GM21381 (cell line): ENCODE data around the gene ALOX12B.
"Not testable (repeated sequence)": the region's sequence is repeated elsewhere in the genome, so short reads cannot be mapped to it uniquely, and the experiment has no call there.

ENCODE experiments used
- ATAC-seq: cut with Tn5 transposase; IDR thresholded peaks from one replicate; pipeline ENCODE4 v1.9.1; 2021; ENCODE audit warnings: mild to moderate bottlenecking, moderate library complexity; ENCODE audit not compliant: unreplicated experiment

ALOX12B gene

DNA sequence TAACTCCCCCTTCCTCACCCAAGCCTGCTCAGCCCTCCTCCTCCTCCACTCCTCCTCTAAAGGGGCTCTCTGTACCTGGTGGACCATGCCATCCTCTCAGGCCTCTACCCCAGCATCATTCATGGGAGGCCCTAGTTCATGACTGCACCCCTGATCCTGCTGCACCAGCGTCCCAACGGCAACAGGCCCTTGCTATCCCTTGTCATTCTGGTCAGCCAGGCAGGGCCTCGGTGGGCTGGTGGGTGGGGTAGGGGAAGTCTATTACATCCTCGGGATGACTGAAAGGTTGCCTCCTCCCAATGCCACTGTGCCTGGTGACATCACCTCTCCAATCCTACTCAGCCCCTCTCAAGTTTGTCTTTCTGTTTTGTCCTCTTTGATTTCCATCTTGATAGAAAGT is 19.7 kb downstream of the ALOX12B start:
- no peak for ATAC-seq

DNA sequence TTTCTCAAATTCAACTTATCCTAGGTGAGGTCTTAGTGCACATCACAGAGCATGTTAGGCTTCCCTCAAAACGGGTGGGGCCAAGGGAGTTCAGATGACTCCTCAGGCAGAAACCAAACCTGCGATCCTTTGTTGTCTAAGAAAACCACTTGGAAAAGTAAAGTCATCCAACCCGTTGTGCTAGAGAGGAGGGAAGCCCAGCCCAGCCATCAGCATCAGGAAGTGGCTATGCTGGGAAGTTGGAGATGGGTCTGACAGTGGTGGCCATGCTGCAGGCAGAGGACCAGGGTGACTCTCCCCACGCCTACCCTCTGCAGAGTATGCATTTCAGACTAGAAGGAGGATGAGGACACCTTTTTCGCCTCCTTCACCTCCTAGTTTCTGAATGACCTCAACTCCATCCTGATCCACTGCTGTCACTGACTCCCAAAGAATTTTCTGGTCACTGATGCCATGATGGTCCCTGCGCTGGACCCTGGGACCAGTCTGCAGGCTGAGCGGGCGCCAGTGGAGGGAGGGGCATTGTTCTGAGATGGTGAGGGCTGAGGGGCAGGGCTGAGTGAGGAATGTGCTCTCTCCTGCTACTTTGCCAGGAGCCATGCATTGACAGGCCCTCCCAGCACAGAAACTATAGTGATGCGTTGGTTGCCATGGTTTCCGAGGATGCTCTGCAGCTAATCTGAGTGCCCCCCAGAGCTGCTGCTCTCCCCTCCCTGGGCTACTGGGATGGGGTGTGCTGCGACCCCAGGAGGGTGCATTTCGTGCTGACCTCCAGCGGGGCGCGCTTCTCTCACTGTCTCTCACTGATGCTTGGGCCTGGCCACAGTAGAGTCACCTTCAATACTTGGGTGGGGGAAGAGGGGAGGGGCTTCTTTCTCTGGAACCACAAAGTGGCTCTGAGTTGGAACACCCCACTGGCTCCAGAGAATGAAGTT is 20.4 kb downstream of the ALOX12B start:
- no peak for ATAC-seq

GRCh38 chr17:8064561-8065019 is 22.9 kb downstream of the ALOX12B start:
- no peak for ATAC-seq

GRCh38 chr17:8063761-8064534 is 23.6 kb downstream of the ALOX12B start:
- ATAC-seq: no peak

DNA sequence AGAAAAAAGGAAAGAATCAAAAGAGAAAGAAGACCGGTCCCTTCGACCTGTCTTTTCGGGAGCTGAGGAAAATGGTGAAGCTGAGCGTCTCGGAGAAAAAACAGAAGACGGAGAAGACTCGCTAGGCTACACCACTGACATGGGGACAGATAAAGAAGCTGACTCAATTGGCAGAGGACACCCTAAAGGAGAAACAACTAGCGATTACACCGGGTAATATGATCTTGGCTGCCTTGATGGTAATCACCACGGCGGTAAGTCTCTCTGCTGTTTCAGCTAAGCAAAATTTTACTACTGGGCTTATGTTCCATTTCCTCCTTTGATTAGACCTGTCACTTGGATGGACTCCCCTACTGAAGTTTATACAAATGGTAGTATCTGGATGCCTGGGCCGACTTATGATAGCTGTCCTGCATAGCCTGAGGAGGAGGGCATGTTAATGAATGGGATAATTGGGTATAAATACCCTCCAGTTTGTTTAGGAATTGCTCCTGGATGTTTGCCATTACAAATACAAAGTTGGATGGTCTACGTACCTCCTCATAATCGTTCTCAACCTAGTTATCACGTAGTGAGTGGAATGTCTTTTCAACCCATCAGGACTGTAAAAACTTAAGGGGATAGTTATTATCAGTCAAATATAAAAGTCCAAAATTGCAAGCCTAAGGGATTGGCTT is 24.6 kb downstream of the ALOX12B start:
- ATAC-seq: no peak

GRCh38 chr17:8062435-8062806 is 25.1 kb downstream of the ALOX12B start:
- ATAC-seq: no peak

- ATAC-seq: not testable (repeated sequence)
These were observed 25.7 kb downstream of the ALOX12B start for GRCh38 chr17:8061851-8062250.

GRCh38 chr17:8060274-8060673 is 27.2 kb downstream of the ALOX12B start:
- ATAC-seq: no peak

GRCh38 chr17:8059131-8059530 is 28.4 kb downstream of the ALOX12B start:
- no peak for ATAC-seq

GRCh38 chr17:8057691-8058114 is 29.8 kb downstream of the ALOX12B start:
- no peak for ATAC-seq

DNA sequence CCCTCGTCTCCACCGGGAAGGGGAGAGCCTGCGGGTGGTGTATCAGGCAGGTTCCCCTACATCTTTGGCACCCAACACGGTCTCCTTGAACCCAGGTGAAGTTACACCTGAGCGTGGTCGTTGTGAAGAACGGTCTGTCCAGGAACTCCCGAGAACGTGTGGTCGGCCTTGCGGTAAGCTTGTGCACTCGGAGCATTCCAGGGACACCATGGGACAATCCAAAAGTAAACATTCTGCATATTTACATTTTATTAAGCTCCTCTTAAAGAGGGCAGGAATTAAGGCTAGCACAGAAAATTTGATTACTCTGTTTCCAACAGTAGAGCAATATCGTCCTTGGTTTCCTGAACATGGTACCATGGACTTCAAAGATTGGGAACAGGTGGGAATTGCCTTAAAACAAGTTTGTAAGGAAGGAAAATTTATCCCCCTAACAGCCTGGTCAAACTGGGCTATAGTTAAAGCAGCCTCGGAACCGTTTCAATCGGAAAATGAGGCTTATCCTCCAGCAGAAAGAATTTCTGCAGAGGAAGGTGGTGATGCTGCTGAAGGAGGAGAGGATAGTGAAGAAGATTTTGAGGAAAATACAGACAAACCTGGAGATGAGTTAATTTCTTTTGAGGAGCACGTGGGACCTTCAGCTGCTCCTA is 30.4 kb downstream of the ALOX12B start:
- ATAC-seq: no peak

DNA sequence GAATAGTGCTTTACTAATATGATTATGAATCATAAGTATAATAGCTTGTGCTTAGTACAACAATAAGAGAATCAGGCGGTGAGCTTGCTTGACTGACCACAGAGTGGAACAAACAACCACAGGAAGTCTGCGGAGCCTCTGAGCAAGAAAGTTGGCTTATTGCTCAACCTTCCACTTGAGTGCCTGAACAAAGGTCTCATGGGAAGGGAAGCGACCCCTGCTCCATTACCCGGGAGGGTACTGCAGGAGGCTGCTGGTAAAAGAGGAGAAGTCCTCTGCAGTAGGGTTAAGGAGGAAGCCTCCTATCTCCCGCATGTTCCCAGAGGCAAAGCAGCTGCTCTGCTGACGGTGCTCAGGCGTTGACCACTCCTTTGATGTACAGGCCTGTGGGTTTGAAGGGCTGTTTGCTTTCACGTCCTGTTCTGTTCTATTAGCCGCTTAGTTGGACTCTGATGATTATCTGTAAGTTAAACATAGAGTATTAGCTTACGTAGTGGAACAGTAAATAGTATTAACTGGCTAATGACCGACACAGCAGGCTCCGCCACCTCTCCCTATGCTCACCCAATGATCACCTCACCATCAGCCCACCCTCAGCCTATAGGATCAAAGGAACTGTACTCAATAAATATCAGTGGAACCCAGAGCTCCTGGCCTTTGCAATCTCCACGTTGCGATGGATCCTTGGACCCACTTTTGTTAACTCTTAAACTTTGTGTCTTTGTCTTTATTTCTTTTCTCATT is 31.1 kb downstream of the ALOX12B start:
- ATAC-seq: peak; percentile 54

DNA sequence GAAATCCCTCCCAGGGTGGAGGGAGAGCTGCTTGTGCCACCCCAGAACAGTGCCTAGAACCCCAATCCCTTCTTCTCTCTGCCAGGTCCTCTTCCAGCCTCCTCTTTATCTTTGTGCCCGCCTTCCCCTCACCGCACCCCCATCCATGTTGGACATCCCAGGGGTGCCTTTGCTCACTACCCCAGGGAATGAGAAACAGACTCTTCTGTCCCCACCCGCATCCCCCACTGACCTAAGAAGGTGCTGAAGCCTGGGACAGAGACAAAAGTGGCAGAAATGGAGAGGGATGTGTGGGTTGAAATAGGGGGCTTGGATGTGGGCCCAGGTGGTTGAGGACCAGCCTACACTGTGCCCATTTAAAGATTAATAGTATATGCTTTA is 31.7 kb downstream of the ALOX12B start:
- ATAC-seq: no peak

DNA sequence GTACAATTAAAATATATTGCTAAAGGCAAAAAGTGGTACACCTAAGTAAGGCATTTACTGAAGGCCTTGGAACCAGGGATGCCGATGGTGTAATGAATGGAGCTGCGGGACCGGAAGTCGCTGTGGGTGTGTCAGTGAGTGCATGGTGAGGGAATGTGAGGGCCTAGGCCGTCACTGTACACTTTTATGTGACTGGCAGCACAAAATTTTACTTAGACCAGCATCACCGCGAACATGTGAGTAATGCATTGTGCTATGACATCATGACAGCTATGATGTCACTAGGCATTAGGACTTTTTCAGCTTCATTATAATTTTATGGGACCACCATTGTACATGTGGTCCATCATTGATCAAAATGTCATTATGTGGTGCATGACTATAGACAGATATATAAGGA is 33.9 kb downstream of the ALOX12B start:
- ATAC-seq: no peak

GRCh38 chr17:8052256-8053252 is 35.0 kb downstream of the ALOX12B start:
- ATAC-seq: no peak

- ATAC-seq: no peak
These were observed 35.7 kb downstream of the ALOX12B start for GRCh38 chr17:8051831-8052230.

- ATAC-seq: no peak
These were observed 38.8 kb downstream of the ALOX12B start for GRCh38 chr17:8048736-8049135.

GRCh38 chr17:8048236-8048635 is 39.3 kb downstream of the ALOX12B start:
- no peak for ATAC-seq

DNA sequence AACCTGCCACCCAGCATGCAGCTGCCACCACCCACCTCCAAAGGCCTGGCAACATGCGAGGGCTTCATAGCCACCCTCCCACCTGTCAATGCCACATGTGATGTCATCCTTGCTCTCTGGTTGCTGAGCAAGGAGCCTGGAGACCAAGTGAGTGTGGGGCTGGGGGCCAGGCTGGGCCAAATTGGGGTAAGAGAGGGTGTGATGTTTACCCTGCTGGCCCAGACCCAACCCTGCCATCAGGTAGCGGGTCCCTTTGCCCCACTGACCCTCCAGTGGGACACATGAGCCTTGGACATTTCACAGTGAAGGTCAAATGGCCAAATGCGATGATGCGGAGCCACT is 39.8 kb downstream of the ALOX12B start:
- no peak for ATAC-seq
